ENCODE results near the gene MYOG. TPM values are rescaled to one million over a fixed set of nuclear protein-coding genes. Genes with fewer than 3 reads are reported as not detected.

Gene MYOG
- total and polyA plus RNA-seq, 2 experiments from 2014 or later, result not detected

- Mint-ChIP-seq H3K27me3 (ENCODE audit: insufficient read depth, low read depth, poor library complexity) (peaks cover 2% of the 10 kb centered on the region), H3K36me3 (ENCODE audit: low read depth) (peaks cover 10% of the 10 kb centered on the region; the same call in 2 of the 3 replicates), H3K27ac (no peak overlapping the region), H3K4me3 (no peak overlapping the region), H3K4me1 (no peaks in the 10 kb centered on the region), H3K9me3 (peaks cover 18% of the 10 kb centered on the region)
- TF ChIP-seq, protein P1, sequence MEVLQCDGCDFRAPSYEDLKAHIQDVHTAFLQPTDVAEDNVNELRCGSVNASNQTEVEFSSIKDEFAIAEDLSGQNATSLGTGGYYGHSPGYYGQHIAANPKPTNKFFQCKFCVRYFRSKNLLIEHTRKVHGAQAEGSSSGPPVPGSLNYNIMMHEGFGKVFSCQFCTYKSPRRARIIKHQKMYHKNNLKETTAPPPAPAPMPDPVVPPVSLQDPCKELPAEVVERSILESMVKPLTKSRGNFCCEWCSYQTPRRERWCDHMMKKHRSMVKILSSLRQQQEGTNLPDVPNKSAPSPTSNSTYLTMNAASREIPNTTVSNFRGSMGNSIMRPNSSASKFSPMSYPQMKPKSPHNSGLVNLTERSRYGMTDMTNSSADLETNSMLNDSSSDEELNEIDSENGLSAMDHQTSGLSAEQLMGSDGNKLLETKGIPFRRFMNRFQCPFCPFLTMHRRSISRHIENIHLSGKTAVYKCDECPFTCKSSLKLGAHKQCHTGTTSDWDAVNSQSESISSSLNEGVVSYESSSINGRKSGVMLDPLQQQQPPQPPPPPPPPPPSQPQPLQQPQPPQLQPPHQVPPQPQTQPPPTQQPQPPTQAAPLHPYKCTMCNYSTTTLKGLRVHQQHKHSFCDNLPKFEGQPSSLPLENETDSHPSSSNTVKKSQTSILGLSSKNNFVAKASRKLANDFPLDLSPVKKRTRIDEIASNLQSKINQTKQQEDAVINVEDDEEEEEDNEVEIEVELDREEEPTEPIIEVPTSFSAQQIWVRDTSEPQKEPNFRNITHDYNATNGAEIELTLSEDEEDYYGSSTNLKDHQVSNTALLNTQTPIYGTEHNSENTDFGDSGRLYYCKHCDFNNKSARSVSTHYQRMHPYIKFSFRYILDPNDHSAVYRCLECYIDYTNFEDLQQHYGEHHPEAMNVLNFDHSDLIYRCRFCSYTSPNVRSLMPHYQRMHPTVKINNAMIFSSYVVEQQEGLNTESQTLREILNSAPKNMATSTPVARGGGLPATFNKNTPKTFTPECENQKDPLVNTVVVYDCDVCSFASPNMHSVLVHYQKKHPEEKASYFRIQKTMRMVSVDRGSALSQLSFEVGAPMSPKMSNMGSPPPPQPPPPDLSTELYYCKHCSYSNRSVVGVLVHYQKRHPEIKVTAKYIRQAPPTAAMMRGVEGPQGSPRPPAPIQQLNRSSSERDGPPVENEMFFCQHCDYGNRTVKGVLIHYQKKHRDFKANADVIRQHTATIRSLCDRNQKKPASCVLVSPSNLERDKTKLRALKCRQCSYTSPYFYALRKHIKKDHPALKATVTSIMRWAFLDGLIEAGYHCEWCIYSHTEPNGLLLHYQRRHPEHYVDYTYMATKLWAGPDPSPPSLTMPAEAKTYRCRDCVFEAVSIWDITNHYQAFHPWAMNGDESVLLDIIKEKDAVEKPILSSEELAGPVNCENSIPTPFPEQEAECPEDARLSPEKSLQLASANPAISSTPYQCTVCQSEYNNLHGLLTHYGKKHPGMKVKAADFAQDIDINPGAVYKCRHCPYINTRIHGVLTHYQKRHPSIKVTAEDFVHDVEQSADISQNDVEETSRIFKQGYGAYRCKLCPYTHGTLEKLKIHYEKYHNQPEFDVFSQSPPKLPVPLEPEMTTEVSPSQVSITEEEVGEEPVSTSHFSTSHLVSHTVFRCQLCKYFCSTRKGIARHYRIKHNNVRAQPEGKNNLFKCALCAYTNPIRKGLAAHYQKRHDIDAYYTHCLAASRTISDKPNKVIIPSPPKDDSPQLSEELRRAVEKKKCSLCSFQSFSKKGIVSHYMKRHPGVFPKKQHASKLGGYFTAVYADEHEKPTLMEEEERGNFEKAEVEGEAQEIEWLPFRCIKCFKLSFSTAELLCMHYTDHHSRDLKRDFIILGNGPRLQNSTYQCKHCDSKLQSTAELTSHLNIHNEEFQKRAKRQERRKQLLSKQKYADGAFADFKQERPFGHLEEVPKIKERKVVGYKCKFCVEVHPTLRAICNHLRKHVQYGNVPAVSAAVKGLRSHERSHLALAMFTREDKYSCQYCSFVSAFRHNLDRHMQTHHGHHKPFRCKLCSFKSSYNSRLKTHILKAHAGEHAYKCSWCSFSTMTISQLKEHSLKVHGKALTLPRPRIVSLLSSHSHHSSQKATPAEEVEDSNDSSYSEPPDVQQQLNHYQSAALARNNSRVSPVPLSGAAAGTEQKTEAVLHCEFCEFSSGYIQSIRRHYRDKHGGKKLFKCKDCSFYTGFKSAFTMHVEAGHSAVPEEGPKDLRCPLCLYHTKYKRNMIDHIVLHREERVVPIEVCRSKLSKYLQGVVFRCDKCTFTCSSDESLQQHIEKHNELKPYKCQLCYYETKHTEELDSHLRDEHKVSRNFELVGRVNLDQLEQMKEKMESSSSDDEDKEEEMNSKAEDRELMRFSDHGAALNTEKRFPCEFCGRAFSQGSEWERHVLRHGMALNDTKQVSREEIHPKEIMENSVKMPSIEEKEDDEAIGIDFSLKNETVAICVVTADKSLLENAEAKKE (CRISPR knock-in tag; IDR thresholded peaks at IDR 0.05), result no peak
- TF ChIP-seq ZNF331 (CRISPR knock-in tag; IDR thresholded peaks at IDR 0.05; ENCODE audit: low read depth) (no peak), REST (IDR thresholded peaks at IDR 0.05; ENCODE audit: unreplicated experiment) (no peak), ETS1 (IDR thresholded peaks at IDR 0.05) (no peak), NANOG (IDR thresholded peaks at IDR 0.05; ENCODE audit: borderline replicate concordance) (no peak), EZH2 (IDR thresholded peaks at IDR 0.05; ENCODE audit: low read depth, unreplicated experiment) (no peak)
- Histone ChIP-seq H3K27me3 (ENCODE audit: insufficient read depth) (no peaks in the 10 kb centered on the region), H3F3A (replicated peaks; ENCODE audit: low read depth) (no peaks in the 10 kb centered on the region), H3K9me2 (ENCODE audit: insufficient read depth) (peaks cover 2% of the 10 kb centered on the region; the same call in 1 of the 2 replicates), H3K4me3 (no peak overlapping the region), H3K4me1 (ENCODE audit: insufficient read depth) (no peaks in the 10 kb centered on the region), H3K79me2 (replicated peaks; ENCODE audit: insufficient read depth) (no peaks in the 10 kb centered on the region), H3K27ac (ENCODE audit: low read depth) (no peak overlapping the region), H2AFZ (no peak overlapping the region), H4K20me1 (replicated peaks; ENCODE audit: insufficient read depth) (no peaks in the 10 kb centered on the region), H3K4me2 (no peak overlapping the region), H3K36me3 (ENCODE audit: insufficient read depth) (peaks cover 3% of the 10 kb centered on the region; the same call in 1 of the 2 replicates)
- DNase-seq (ENCODE audit: low spot score) (no peak), ATAC-seq (no peak)
Observed at GRCh38 chr1:203098914-203099520, 13.2 kb upstream of the MYOG start.
